Ovary (tissue), 9 donors: ENCODE results near the gene ALPK3. TPM values are rescaled to one million over a fixed set of nuclear protein-coding genes. Genes with fewer than 3 reads are reported as not detected.

Experiments
- DNase-seq, 5 donors: peaks; one replicate each; pipeline ENCODE4 v3.0.0-alpha.2; 2019 to 2020
- H3K27ac ChIP-seq, 2 donors: fragments of 200-600 bp; one replicate each; pipeline versions ENCODE4 v1.5.1 to v1.8.0; 2019 to 2022
- H3K27me3 ChIP-seq: fragments of 200-600 bp; one replicate; pipeline ENCODE4 v1.8.0; 2022
- H3K36me3 ChIP-seq: fragments of 200-600 bp; sonication (generic); one replicate; pipeline ENCODE4 v1.5.1; 2019
- H3K4me1 ChIP-seq: one replicate; pipeline ENCODE4 v1.8.1; 2013; ENCODE audit warnings: mild to moderate bottlenecking, moderate library complexity; ENCODE audit not compliant: insufficient read depth
- H3K4me3 ChIP-seq: fragments of 200-600 bp; sonication (generic); one replicate; pipeline ENCODE4 v1.5.1; 2017
- H3K9me3 ChIP-seq, 2 donors: fragments of 200-600 bp in 1 of 2; sonication (generic) in 1 of 2; one replicate each; pipeline versions ENCODE4 v1.5.1 to v1.8.1; 2013 to 2019; ENCODE audit warnings: mild to moderate bottlenecking in 1 of 2, moderate library complexity in 1 of 2
- EP300 ChIP-seq: sonication (generic); formaldehyde crosslinking; IDR thresholded peaks from one replicate; pipeline ENCODE4 v1.6.1; 2017; ENCODE audit warnings: antibody characterized with exemption
- POLR2A ChIP-seq: fragments of 450-650 bp; IDR thresholded peaks from one replicate; pipeline ENCODE4 v1.6.1; 2017; ENCODE audit warnings: antibody characterized with exemption, mild to moderate bottlenecking, moderate library complexity
- WGBS, 3 donors: extraction: QIAGEN DNeasy Blood & Tissue Kit in 1 of 3; methylation state at CpG; one replicate each; pipeline versions ENCODE4 v1.1.5 to v1.1.7; 2013 to 2017; 5-methylcytosine and 5-hydroxymethylcytosine counted together
- intact Hi-C, 4 donors: fragments of 100-400 bp; cut with DNase I; formaldehyde crosslinking; loops; one replicate each; pipeline versions ENCODE4 v1.11.0 to v1.15.1; 2022 to 2023
- polyA plus RNA-seq, 2 donors: library from polyadenylated mRNA; stranded (reverse); fragments of 200-250 nt in 1 of 2; fragments of 350-450 nt in 1 of 2; fragmentation: Illumina TruSeq in 1 of 2; extraction: RNeasy Lipid Tissue Mini Kit (QIAGEN cat#74804) in 1 of 2; gene quantifications; one replicate each; pipeline ENCODE4 v1.2.3, GENCODE V29; 2013 to 2014
- total RNA-seq, 7 donors: library from RNA; depleted of rRNA in 2 of 7; stranded (reverse); fragments of >200 nt in 2 of 7; fragmentation: NEBNext Ultra II Directional in 3 of 7; extraction: Animal tissue kit (Norgen Biotek cat#: 25700) in 3 of 7; gene quantifications; one replicate each; pipeline versions ENCODE4 v1.1.0 to v1.2.4, GENCODE V29; 2016 to 2023
- TF ChIP-seq, protein P1 (sequence below), 3 donors: fragments of 450-650 bp in 2 of 3; fragments of 200-600 bp in 1 of 3; IDR thresholded peaks; one replicate each; pipeline versions ENCODE4 v1.5.1 to v1.8.0; 2016 to 2022; ENCODE audit warnings: antibody characterized with exemption in 3 of 3, mild to moderate bottlenecking in 1 of 3
- donor health status: DM: no; HTN: no; CAD: no; lungs with moderate emphysema.
- donor health status: DM: no; HTN: no; CAD: no.
- donor health status: Bipolar disorder and iron deficiency.
- donor health status: DM: yes; HTN: yes; CAD: no.
- donor health status: DM: no; HTN: no; CAD: no.
- donor health status: DM: yes; HTN: yes; CAD: no.

Gene ALPK3
- total and polyA plus RNA-seq, 9 donors = 0.48 to 2.8 (median 1.0) TPM

- no peak for DNase-seq
- TF ChIP-seq, protein P1, sequence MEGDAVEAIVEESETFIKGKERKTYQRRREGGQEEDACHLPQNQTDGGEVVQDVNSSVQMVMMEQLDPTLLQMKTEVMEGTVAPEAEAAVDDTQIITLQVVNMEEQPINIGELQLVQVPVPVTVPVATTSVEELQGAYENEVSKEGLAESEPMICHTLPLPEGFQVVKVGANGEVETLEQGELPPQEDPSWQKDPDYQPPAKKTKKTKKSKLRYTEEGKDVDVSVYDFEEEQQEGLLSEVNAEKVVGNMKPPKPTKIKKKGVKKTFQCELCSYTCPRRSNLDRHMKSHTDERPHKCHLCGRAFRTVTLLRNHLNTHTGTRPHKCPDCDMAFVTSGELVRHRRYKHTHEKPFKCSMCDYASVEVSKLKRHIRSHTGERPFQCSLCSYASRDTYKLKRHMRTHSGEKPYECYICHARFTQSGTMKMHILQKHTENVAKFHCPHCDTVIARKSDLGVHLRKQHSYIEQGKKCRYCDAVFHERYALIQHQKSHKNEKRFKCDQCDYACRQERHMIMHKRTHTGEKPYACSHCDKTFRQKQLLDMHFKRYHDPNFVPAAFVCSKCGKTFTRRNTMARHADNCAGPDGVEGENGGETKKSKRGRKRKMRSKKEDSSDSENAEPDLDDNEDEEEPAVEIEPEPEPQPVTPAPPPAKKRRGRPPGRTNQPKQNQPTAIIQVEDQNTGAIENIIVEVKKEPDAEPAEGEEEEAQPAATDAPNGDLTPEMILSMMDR (IDR thresholded peaks at IDR 0.05) = no peak
- no peak for TF ChIP-seq EP300
- no peak for TF ChIP-seq POLR2A
- Histone ChIP-seq H3K36me3 (no peaks in the 10 kb centered on the region), H3K27me3 (no peaks in the 10 kb centered on the region), H3K9me3 (no peaks in the 10 kb centered on the region), H3K27ac (no peak overlapping the region), H3K4me1 (no peaks in the 10 kb centered on the region), H3K4me3 (no peak overlapping the region)
- WGBS, 3 donors = 79 to 97% (median 87%) methylated on average over 4 of the region's 4 CpGs
- intact Hi-C loops = loop anchor here in 2 of 4 donors (10.0 kb wide), 2 partner anchors 56 to 66 kb away; partner anchors contain the start of gene ZNF592 (in 1 of the 2)
These were observed 6.0 kb upstream of the ALPK3 start for GRCh38 chr15:84811151-84811550.

GRCh38 chr15:84811828-84812227, 5.3 kb upstream of the ALPK3 start:
- no peaks in the 10 kb centered on the region for H3K4me1 ChIP-seq
- H3K36me3 ChIP-seq = no peaks in the 10 kb centered on the region
- H3K27ac ChIP-seq = no peak overlapping the region
- DNase-seq = no peak
- H3K9me3 ChIP-seq = no peaks in the 10 kb centered on the region
- H3K4me3 ChIP-seq = no peak overlapping the region
- no peaks in the 10 kb centered on the region for H3K27me3 ChIP-seq
- intact Hi-C loops = loop anchor here in 2 of 4 donors (10.0 kb wide), 2 partner anchors 57 to 67 kb away; partner anchors contain the start of gene ZNF592 (in 1 of the 2)
- TF ChIP-seq POLR2A = no peak
- TF ChIP-seq EP300 = no peak
- TF ChIP-seq, protein P1 (IDR thresholded peaks at IDR 0.05) = no peak

DNA sequence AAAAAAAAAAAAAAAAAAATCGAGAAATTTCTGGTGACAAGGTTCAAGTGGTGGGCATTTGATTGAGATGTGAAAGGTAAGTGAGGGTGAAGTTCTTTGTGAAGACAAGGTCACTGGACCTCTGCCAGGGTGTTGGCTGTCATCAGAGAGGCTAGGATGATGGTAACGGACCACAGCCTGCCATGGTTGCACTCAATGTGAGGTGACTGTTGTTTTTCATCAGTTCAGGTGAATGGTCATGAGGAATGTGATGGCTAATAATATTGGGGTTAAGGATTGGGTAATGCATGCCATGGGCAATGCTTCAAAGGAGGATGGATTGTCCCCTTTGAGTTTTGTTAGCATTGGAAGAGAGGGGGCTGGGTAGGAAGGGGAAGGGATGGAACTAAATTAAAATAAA, 4.3 kb upstream of the ALPK3 start:
- TF ChIP-seq, protein P1 (IDR thresholded peaks at IDR 0.05) = no peak
- TF ChIP-seq EP300 = no peak
- no peak for TF ChIP-seq POLR2A

DNA sequence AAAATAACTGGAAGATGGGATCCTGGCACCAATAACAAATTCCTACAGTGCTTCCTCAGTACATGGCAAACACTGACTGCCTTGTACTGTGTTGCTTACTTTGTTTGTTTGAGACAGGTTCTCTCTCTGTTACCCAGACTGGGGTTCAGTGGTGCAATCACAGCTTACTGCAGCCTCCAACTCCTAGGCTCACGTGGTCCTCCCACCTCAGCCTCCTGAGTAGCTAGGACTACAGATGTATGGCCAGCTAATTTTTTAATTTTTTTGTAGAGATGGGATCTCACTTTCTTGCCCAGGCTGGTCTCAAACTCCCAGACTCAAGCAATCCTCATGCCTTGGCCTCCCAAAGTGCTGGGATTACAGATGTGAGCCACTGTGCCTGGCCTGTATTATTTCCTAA, 3.7 kb upstream of the ALPK3 start:
- Histone ChIP-seq H3K4me1 (peaks cover 5% of the 10 kb centered on the region), H3K4me3 (no peak overlapping the region), H3K36me3 (no peaks in the 10 kb centered on the region), H3K27me3 (no peaks in the 10 kb centered on the region), H3K9me3 (no peaks in the 10 kb centered on the region), H3K27ac (no peak overlapping the region)
- TF ChIP-seq POLR2A = no peak
- no peak for TF ChIP-seq EP300
- TF ChIP-seq, protein P1 (IDR thresholded peaks at IDR 0.05) = no peak
- intact Hi-C loops = loop anchor here in 2 of 4 donors (10.0 kb wide), 2 partner anchors 59 to 69 kb away; partner anchors contain the start of gene ZNF592 (in 1 of the 2)
- WGBS, 3 donors = 93 to 100% (median 95%) methylated on average over 1 of the region's 1 CpG
- no peak for DNase-seq

More for the DNA sequence above, 4.3 kb upstream of the ALPK3 start:
- Histone ChIP-seq H3K4me1 (peaks cover 5% of the 10 kb centered on the region), H3K4me3 (no peak overlapping the region), H3K27me3 (no peaks in the 10 kb centered on the region), H3K27ac (no peak overlapping the region), H3K36me3 (no peaks in the 10 kb centered on the region), H3K9me3 (no peaks in the 10 kb centered on the region)
- intact Hi-C loops = loop anchor here in 2 of 4 donors (10.0 kb wide), 2 partner anchors 58 to 68 kb away; partner anchors contain the start of gene ZNF592 (in 1 of the 2)
- WGBS, 3 donors = 95 to 98% (median 97%) methylated on average over 2 of the region's 2 CpGs
- DNase-seq = no peak
